HepG2 (cell line): Measurements from ENCODE around the gene EEPD1.

Experiments
- CTCF ChIP-seq: sonication (generic); formaldehyde crosslinking; IDR thresholded peaks from 2 replicates; pipeline ENCODE4 v1.5.0; 2020; ENCODE audit warnings: mild to moderate bottlenecking, missing genetic modification reagents, moderate library complexity
- DBP ChIP-seq: sonication (generic); formaldehyde crosslinking; IDR thresholded peaks from 2 replicates; pipeline ENCODE4 v1.4.0; 2020; ENCODE audit warnings: missing genetic modification reagents; ENCODE audit errors: not compliant biosample characterization
- NCOA2 ChIP-seq: sonication (generic); formaldehyde crosslinking; IDR thresholded peaks from 2 replicates; pipeline ENCODE4 v1.8.0; 2022; ENCODE audit warnings: inconsistent platforms
- NR3C1 ChIP-seq: sonication (generic); formaldehyde crosslinking; IDR thresholded peaks from 2 replicates; pipeline ENCODE4 v1.4.0; 2020; ENCODE audit warnings: missing genetic modification reagents
- RFX5 ChIP-seq: IDR thresholded peaks from 2 replicates; pipeline ENCODE4 v1.6.1; 2011; ENCODE audit warnings: low read depth, low read length, improper control_type of control experiment
- SP140L ChIP-seq: sonication (generic); formaldehyde crosslinking; IDR thresholded peaks from 2 replicates; pipeline ENCODE4 v1.4.0; 2020; ENCODE audit warnings: missing genetic modification reagents, borderline replicate concordance
- TBP ChIP-seq: sonication (generic); formaldehyde crosslinking; IDR thresholded peaks from 2 replicates; pipeline ENCODE4 v1.5.0; 2020; ENCODE audit warnings: missing genetic modification reagents
- ZBTB21 ChIP-seq: sonication (generic); formaldehyde crosslinking; IDR thresholded peaks from 2 replicates; pipeline ENCODE4 v1.4.0; 2020; ENCODE audit warnings: missing genetic modification reagents
- ZBTB33 ChIP-seq: sonication (generic); formaldehyde crosslinking; IDR thresholded peaks from 2 replicates; pipeline ENCODE4 v1.4.0; 2020; ENCODE audit warnings: missing genetic modification reagents
- ZXDC ChIP-seq: sonication (generic); formaldehyde crosslinking; IDR thresholded peaks from 2 replicates; pipeline ENCODE4 v1.5.0; 2020; ENCODE audit warnings: mild to moderate bottlenecking, missing genetic modification reagents

GRCh38 chr7:36286226-36286625 is 133.2 kb downstream of the EEPD1 start:
- TF ChIP-seq NCOA2 (CRISPR knock-in tag), result no peak
- TF ChIP-seq ZXDC (CRISPR knock-in tag), result no peak
- no peak for TF ChIP-seq RFX5
- no peak for TF ChIP-seq NR3C1 (CRISPR knock-in tag)
- no peak for TF ChIP-seq DBP (CRISPR knock-in tag)
- no peak for TF ChIP-seq ZBTB21
- TF ChIP-seq CTCF, result no peak
- no peak for TF ChIP-seq TBP (CRISPR knock-in tag)
- no peak for TF ChIP-seq SP140L (CRISPR knock-in tag)
- no peak for TF ChIP-seq ZBTB33 (CRISPR knock-in tag)
